OCI-LY1 (cell line): ENCODE measurements around the gene GGCT.

ENCODE experiments used
- H2AFZ ChIP-seq: fragments of 200-600 bp; sonication (generic), shearing (Covaris generic); 2 replicates; pipeline ENCODE4 v1.6.0; 2014; ENCODE audit warnings: antibody characterized with exemption, mild to moderate bottlenecking, low read length
- H3F3A ChIP-seq: fragments of 200-600 bp; sonication (generic), shearing (Covaris generic); 2 replicates; pipeline ENCODE4 v1.6.0; 2014; ENCODE audit warnings: mild to moderate bottlenecking, antibody characterized with exemption, low read length, moderate library complexity; ENCODE audit not compliant: insufficient read depth
- H3K27ac ChIP-seq: fragments of 200-600 bp; sonication (generic); 2 replicates; pipeline ENCODE4 v1.5.1; 2014; ENCODE audit warnings: low read length, mixed run types, mild to moderate bottlenecking, low read depth; ENCODE audit not compliant: poor library complexity, severe bottlenecking
- H3K27me3 ChIP-seq: fragments of 200-600 bp; sonication (generic); 2 replicates; pipeline ENCODE4 v1.6.0; 2014; ENCODE audit warnings: antibody characterized with exemption, mild to moderate bottlenecking, low read length, moderate library complexity; ENCODE audit not compliant: insufficient read depth
- H3K36me3 ChIP-seq: fragments of 200-600 bp; sonication (generic); 2 replicates; pipeline ENCODE4 v1.6.1; 2014; ENCODE audit warnings: mild to moderate bottlenecking, antibody characterized with exemption, low read length, moderate library complexity, mixed read lengths; ENCODE audit not compliant: insufficient read depth
- H3K4me1 ChIP-seq: fragments of 200-600 bp; sonication (generic); 2 replicates; pipeline ENCODE4 v1.5.1; 2014; ENCODE audit warnings: mild to moderate bottlenecking, low read length, moderate library complexity; ENCODE audit not compliant: insufficient read depth, severe bottlenecking
- H3K4me2 ChIP-seq: fragments of 200-600 bp; sonication (generic), shearing (Covaris generic); 2 replicates; pipeline ENCODE4 v1.6.1; 2014; ENCODE audit warnings: low read length
- H3K4me3 ChIP-seq: fragments of 200-600 bp; sonication (generic); 2 replicates; pipeline ENCODE4 v1.5.1; 2014; ENCODE audit warnings: low read length, low read depth, mild to moderate bottlenecking, mixed read lengths; ENCODE audit not compliant: poor library complexity, severe bottlenecking
- H3K79me2 ChIP-seq: fragments of 200-600 bp; shearing (Covaris generic); 2 replicates; pipeline ENCODE4 v1.6.1; 2016; ENCODE audit warnings: mixed run types, low read length, mixed read lengths; ENCODE audit not compliant: insufficient read depth
- H3K9ac ChIP-seq: fragments of 200-600 bp; sonication (generic), shearing (Covaris generic); 2 replicates; pipeline ENCODE4 v1.6.1; 2014; ENCODE audit warnings: mild to moderate bottlenecking, low read length, mixed read lengths
- H3K9me2 ChIP-seq: fragments of 200-600 bp; sonication (generic), shearing (Covaris generic); 2 replicates; pipeline ENCODE4 v1.6.1; 2014; ENCODE audit warnings: low read depth, mild to moderate bottlenecking, low read length, mixed read lengths
- H3K9me3 ChIP-seq: fragments of 200-600 bp; shearing (Covaris generic); 2 replicates; pipeline ENCODE4 v1.6.1; 2014; ENCODE audit warnings: low read length, mixed read lengths
- H4K20me1 ChIP-seq: fragments of 200-600 bp; sonication (generic), shearing (Covaris generic); 2 replicates; pipeline ENCODE4 v1.6.0; 2016; ENCODE audit warnings: mild to moderate bottlenecking, low read length; ENCODE audit not compliant: insufficient read depth
- CTCF ChIP-seq: fragments of 200-600 bp; sonication (generic), shearing (Covaris generic); IDR thresholded peaks from 2 replicates; pipeline ENCODE4 v1.5.1; 2017; ENCODE audit warnings: mild to moderate bottlenecking, antibody characterized with exemption, low read length, moderate library complexity, mixed read lengths
- EZH2 ChIP-seq: fragments of 200-600 bp; sonication (generic), shearing (Covaris generic); IDR thresholded peaks from 2 replicates; pipeline ENCODE4 v1.8.0; 2017; ENCODE audit warnings: borderline replicate concordance, mixed run types, mild to moderate bottlenecking, antibody characterized with exemption, low read length, moderate library complexity, mixed read lengths

GGCT gene

GRCh38 chr7:30458311-30458710 lies 46.3 kb downstream of the GGCT start:
- Histone ChIP-seq H3K9me2 (no peaks in the 10 kb centered on the region), H2AFZ (no peak overlapping the region), H3K4me3 (no peak overlapping the region), H3K79me2 (no peaks in the 10 kb centered on the region), H4K20me1 (no peaks in the 10 kb centered on the region), H3K36me3 (no peaks in the 10 kb centered on the region), H3K27ac (no peak overlapping the region), H3K4me1 (peaks cover 5% of the 10 kb centered on the region), H3K27me3 (no peaks in the 10 kb centered on the region), H3K9ac (no peak overlapping the region), H3K4me2 (no peak overlapping the region), H3F3A (no peaks in the 10 kb centered on the region), H3K9me3 (no peaks in the 10 kb centered on the region)
- no peak for TF ChIP-seq EZH2
- no peak for TF ChIP-seq CTCF

GRCh38 chr7:30453921-30454320 lies 50.7 kb downstream of the GGCT start:
- Histone ChIP-seq H3K9ac (no peak overlapping the region), H3F3A (no peaks in the 10 kb centered on the region), H3K27ac (no peak overlapping the region), H3K79me2 (no peaks in the 10 kb centered on the region), H4K20me1 (no peaks in the 10 kb centered on the region), H3K4me2 (no peak overlapping the region), H3K4me1 (peaks cover 2% of the 10 kb centered on the region), H3K9me2 (no peaks in the 10 kb centered on the region), H3K27me3 (no peaks in the 10 kb centered on the region), H3K36me3 (no peaks in the 10 kb centered on the region), H3K4me3 (no peak overlapping the region), H3K9me3 (no peaks in the 10 kb centered on the region), H2AFZ (no peak overlapping the region)
- TF ChIP-seq EZH2, result no peak
- no peak for TF ChIP-seq CTCF

- H3K4me2 ChIP-seq, result no peak overlapping the region
- peaks cover 7% of the 10 kb centered on the region for H3K4me1 ChIP-seq
- H2AFZ ChIP-seq, result no peak overlapping the region
- no peaks in the 10 kb centered on the region for H4K20me1 ChIP-seq
- H3F3A ChIP-seq, result no peaks in the 10 kb centered on the region
- H3K4me3 ChIP-seq, result no peak overlapping the region
- TF ChIP-seq CTCF, result no peak
- TF ChIP-seq EZH2, result no peak
- no peaks in the 10 kb centered on the region for H3K36me3 ChIP-seq
- no peaks in the 10 kb centered on the region for H3K79me2 ChIP-seq
- no peak overlapping the region for H3K9ac ChIP-seq
- H3K9me2 ChIP-seq, result no peaks in the 10 kb centered on the region
- no peaks in the 10 kb centered on the region for H3K27me3 ChIP-seq
- H3K27ac ChIP-seq, result no peak overlapping the region
- H3K9me3 ChIP-seq, result no peaks in the 10 kb centered on the region
Observed at GRCh38 chr7:30453016-30453415, 51.6 kb downstream of the GGCT start.
